GM12892 (cell line): Measurements from ENCODE around the gene BMP6.
"Not testable (repeated sequence)": the region's sequence is repeated elsewhere in the genome, so short reads cannot be mapped to it uniquely, and the experiment has no call there.

Experiments used
- DNase-seq: peaks from one replicate; pipeline ENCODE4 v3.0.0; 2011; ENCODE audit not compliant: insufficient read length
- FAIRE-seq: peaks from 2 replicates; lab custom pipeline; 2011; peaks lifted over from hg19 to GRCh38; lab: Jason Lieb, UNC
- POLR2A ChIP-seq: IDR thresholded peaks from 2 replicates; pipeline ENCODE4 v1.6.1; 2011; ENCODE audit warnings: low read depth, low read length, control low read depth
- POLR2AphosphoS5 ChIP-seq: IDR thresholded peaks from 2 replicates; pipeline ENCODE4 v1.6.1; 2011; ENCODE audit warnings: low read depth, low read length, control low read depth
- TAF1 ChIP-seq: IDR thresholded peaks from 2 replicates; pipeline ENCODE4 v1.6.1; 2011; ENCODE audit warnings: low read depth, mild to moderate bottlenecking, control low read depth, low read length, borderline replicate concordance

Gene BMP6

GRCh38 chr6:7896465-7896987 lies 170.6 kb downstream of the BMP6 start:
- FAIRE-seq (no peak), DNase-seq (no peak)
- TF ChIP-seq POLR2AphosphoS5: no peak
- no peak for TF ChIP-seq TAF1
- no peak for TF ChIP-seq POLR2A

- no peak for DNase-seq
- TF ChIP-seq POLR2A (peak; percentile 35), TAF1 (no peak), POLR2AphosphoS5 (no peak; the same call in 1 of the 2 replicates)
- FAIRE-seq: no peak
Measured at GRCh38 chr6:7897461-7898192, 171.7 kb downstream of the BMP6 start.

- FAIRE-seq, DNase-seq: not testable (repeated sequence)
Measured at GRCh38 chr6:7898193-7898586, 172.3 kb downstream of the BMP6 start.

- FAIRE-seq (no peak), DNase-seq (no peak)
- TF ChIP-seq POLR2AphosphoS5 (no peak), POLR2A (no peak), TAF1 (no peak)
Measured at GRCh38 chr6:7899101-7899888, 173.4 kb downstream of the BMP6 start.

GRCh38 chr6:7899889-7900213 lies 174.0 kb downstream of the BMP6 start:
- no peak for DNase-seq
- no peak for FAIRE-seq
- TF ChIP-seq TAF1: no peak
- TF ChIP-seq POLR2A: no peak
- TF ChIP-seq POLR2AphosphoS5: no peak

- DNase-seq: no peak
- no peak for TF ChIP-seq POLR2A
- no peak for TF ChIP-seq POLR2AphosphoS5
- TF ChIP-seq TAF1: no peak
- no peak for FAIRE-seq
Measured at GRCh38 chr6:7900621-7901020, 174.7 kb downstream of the BMP6 start.

GRCh38 chr6:7901056-7901455 lies 175.2 kb downstream of the BMP6 start:
- TF ChIP-seq POLR2AphosphoS5 (no peak), TAF1 (no peak), POLR2A (no peak)
- DNase-seq (no peak), FAIRE-seq (no peak)

GRCh38 chr6:7901780-7902179 lies 175.9 kb downstream of the BMP6 start:
- TF ChIP-seq TAF1: no peak
- TF ChIP-seq POLR2A: no peak
- no peak for TF ChIP-seq POLR2AphosphoS5
- no peak for FAIRE-seq
- DNase-seq: no peak

- no peak for DNase-seq
- FAIRE-seq: no peak
Measured at GRCh38 chr6:7902221-7902620, 176.3 kb downstream of the BMP6 start.

GRCh38 chr6:7902867-7903266 lies 177.0 kb downstream of the BMP6 start:
- DNase-seq (no peak), FAIRE-seq (no peak)
- no peak for TF ChIP-seq POLR2A
- TF ChIP-seq POLR2AphosphoS5: no peak
- no peak for TF ChIP-seq TAF1

More at GRCh38 chr6:7902221-7902620, 176.3 kb downstream of the BMP6 start:
- TF ChIP-seq TAF1: no peak
- TF ChIP-seq POLR2A: 0 out of 2 replicates have a peak, but pooled peaks have one; percentile 2
- peak; percentile 50; the same call in 1 of the 2 replicates for TF ChIP-seq POLR2AphosphoS5

GRCh38 chr6:7903673-7904072 lies 177.8 kb downstream of the BMP6 start:
- DNase-seq (no peak), FAIRE-seq (no peak)
- no peak for TF ChIP-seq POLR2AphosphoS5
- no peak for TF ChIP-seq TAF1
- TF ChIP-seq POLR2A: no peak

GRCh38 chr6:7904654-7905319 lies 178.9 kb downstream of the BMP6 start:
- FAIRE-seq (no peak), DNase-seq (no peak)
- TF ChIP-seq POLR2A: no peak

GRCh38 chr6:7905416-7905815 lies 179.5 kb downstream of the BMP6 start:
- DNase-seq (no peak), FAIRE-seq (no peak)
- no peak for TF ChIP-seq POLR2A
- TF ChIP-seq POLR2AphosphoS5: no peak
- no peak for TF ChIP-seq TAF1
